HepG2 (cell line): ENCODE measurements around the gene CCDC201. TPM values are rescaled to one million over a fixed set of nuclear protein-coding genes. Genes with fewer than 3 reads are reported as not detected.
A peak's percentile ranks its signal among the peaks of the same experiment; 100 is the strongest.

Source experiments
- ETV5 ChIP-seq: IDR thresholded peaks from 2 replicates; pipeline ENCODE4 v1.6.1; 2018; ENCODE audit warnings: missing biosample characterization, missing genetic modification reagents, inconsistent platforms, borderline replicate concordance
- GATAD1 ChIP-seq: IDR thresholded peaks from 2 replicates; pipeline ENCODE4 v1.6.1; 2016; ENCODE audit warnings: missing genetic modification reagents, missing compliant biosample characterization
- HMGXB3 ChIP-seq: sonication (generic); formaldehyde crosslinking; IDR thresholded peaks from 2 replicates; pipeline ENCODE4 v1.4.0; 2020; ENCODE audit warnings: missing genetic modification reagents, borderline replicate concordance
- JARID2 ChIP-seq: sonication (generic); formaldehyde crosslinking; IDR thresholded peaks from 2 replicates; pipeline ENCODE4 v1.8.1; 2023; ENCODE audit warnings: missing genetic modification reagents, inconsistent platforms; ENCODE audit not compliant: insufficient replicate concordance
- NR0B2 ChIP-seq: sonication (generic); formaldehyde crosslinking; IDR thresholded peaks from 2 replicates; pipeline ENCODE4 v1.4.0; 2020; ENCODE audit warnings: mild to moderate bottlenecking, missing genetic modification reagents
- PRPF4 ChIP-seq: fragments of 200-400 bp; formaldehyde crosslinking; IDR thresholded peaks from 2 replicates; pipeline ENCODE4 v1.6.1; 2016; ENCODE audit warnings: low read length, low read depth; ENCODE audit not compliant: poor library complexity, severe bottlenecking
- REL ChIP-seq: sonication (generic); formaldehyde crosslinking; conservative IDR thresholded peaks from 2 replicates; pipeline ENCODE4 v1.8.0; 2022; ENCODE audit warnings: mild to moderate bottlenecking, missing genetic modification reagents, moderate library complexity
- SALL1 ChIP-seq: sonication (generic); formaldehyde crosslinking; IDR thresholded peaks from 2 replicates; pipeline ENCODE4 v1.8.0; 2022; ENCODE audit warnings: mild to moderate bottlenecking, missing genetic modification reagents
- TGIF2 ChIP-seq: IDR thresholded peaks from 2 replicates; pipeline ENCODE4 v1.6.1; 2016; ENCODE audit warnings: control low read depth, missing compliant biosample characterization
- TMF1 ChIP-seq: sonication (generic); formaldehyde crosslinking; IDR thresholded peaks from 2 replicates; pipeline ENCODE4 v1.8.1; 2022; ENCODE audit warnings: low read depth, missing genetic modification reagents
- ZBTB21 ChIP-seq: sonication (generic); formaldehyde crosslinking; IDR thresholded peaks from 2 replicates; pipeline ENCODE4 v1.4.0; 2020; ENCODE audit warnings: missing genetic modification reagents
- ZBTB25 ChIP-seq: IDR thresholded peaks from 2 replicates; pipeline ENCODE4 v1.6.1; 2018; ENCODE audit warnings: missing genetic modification reagents
- ZMAT3 ChIP-seq: sonication (generic); formaldehyde crosslinking; conservative IDR thresholded peaks from 2 replicates; pipeline ENCODE4 v1.7.0; 2021; ENCODE audit warnings: missing genetic modification reagents
- ZMYM4 ChIP-seq: sonication (generic); formaldehyde crosslinking; IDR thresholded peaks from 2 replicates; pipeline ENCODE4 v1.8.1; 2023; ENCODE audit warnings: mild to moderate bottlenecking, missing genetic modification reagents
- ZNF34 ChIP-seq: sonication (generic); formaldehyde crosslinking; IDR thresholded peaks from 2 replicates; pipeline ENCODE4 v1.4.0; 2020; ENCODE audit warnings: mild to moderate bottlenecking, missing genetic modification reagents, borderline replicate concordance
- ZNF572 ChIP-seq: sonication (generic); formaldehyde crosslinking; IDR thresholded peaks from 2 replicates; pipeline ENCODE4 v1.5.1; 2020; ENCODE audit warnings: mild to moderate bottlenecking, missing genetic modification reagents
- ZNF576 ChIP-seq: sonication (generic); formaldehyde crosslinking; IDR thresholded peaks from 2 replicates; pipeline ENCODE4 v1.4.0; 2020; ENCODE audit warnings: mild to moderate bottlenecking, missing genetic modification reagents
- ZNF891 ChIP-seq: sonication (generic); formaldehyde crosslinking; IDR thresholded peaks from 2 replicates; pipeline ENCODE4 v1.5.0; 2020; ENCODE audit warnings: mild to moderate bottlenecking, missing genetic modification reagents
- polyA plus RNA-seq, 8 experiments: library from polyadenylated mRNA; depleted of rRNA in 3 of 8; stranded (reverse) in 7 of 8; unstranded in 1 of 8; fragments of >200 nt; fragmentation: Illumina TruSeq in 4 of 8; extraction: Trizol in 4 of 8; gene quantifications; 2 replicates each; pipeline versions ENCODE4 v1.2.1 to v1.2.3, GENCODE V29; 2011 to 2016; ENCODE audit warnings: low read depth in 4 of 8, missing spikeins in 1 of 8, mixed read lengths in 1 of 8; ENCODE audit not compliant: insufficient read depth in 1 of 8
- total RNA-seq, 5 experiments: library from RNA; depleted of rRNA; stranded (reverse); fragments of >200 nt; fragmentation: Illumina TruSeq; extraction: Trizol; gene quantifications; 2 replicates each; pipeline ENCODE4 v1.2.3, GENCODE V29; 2016; ENCODE audit warnings: low read depth in 1 of 5
- TF ChIP-seq, protein P1 (sequence below): sonication (generic); formaldehyde crosslinking; IDR thresholded peaks from 2 replicates; pipeline ENCODE4 v1.4.0; 2020; ENCODE audit warnings: missing genetic modification reagents

Gene CCDC201
- total and polyA plus RNA-seq, 2 of the 13 experiments (the other 11 are each of a cell fraction or from before 2014, with no cell fraction given), result 0.92 TPM; not detected in 1

DNA sequence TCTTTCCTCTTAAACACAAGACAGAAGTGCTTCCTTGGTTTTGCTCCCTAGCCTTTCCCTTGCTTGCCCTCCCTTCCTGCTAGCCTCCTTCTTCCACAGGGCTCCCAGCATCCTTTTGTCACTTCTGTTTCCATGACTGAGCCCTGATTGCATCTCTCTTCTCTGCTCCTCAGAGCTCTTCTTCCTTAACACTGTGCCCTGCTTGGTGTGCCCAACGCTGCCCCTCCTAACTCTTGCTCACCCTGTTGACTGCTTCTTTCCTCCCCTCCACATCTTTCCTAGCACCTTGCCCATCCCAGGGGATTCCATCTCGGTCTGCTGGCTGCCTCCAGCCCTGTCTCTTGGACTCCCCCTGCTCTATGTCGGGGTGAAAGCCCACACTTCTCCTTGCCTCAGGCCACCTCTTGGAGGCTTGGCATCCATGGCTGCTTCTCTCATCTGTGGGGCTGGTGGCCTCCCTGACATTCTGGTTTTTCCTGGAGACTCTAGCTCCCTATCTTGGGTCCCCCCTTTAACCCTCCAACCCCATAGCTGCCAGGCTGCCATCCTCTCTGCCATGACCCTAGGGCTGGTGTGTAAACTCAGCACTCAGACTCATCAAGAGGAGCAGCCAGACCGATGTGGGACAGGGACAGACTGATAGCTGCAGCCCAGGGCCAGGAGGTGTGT is 21.2 kb upstream of the CCDC201 start (continued):
- TF ChIP-seq, protein P1, sequence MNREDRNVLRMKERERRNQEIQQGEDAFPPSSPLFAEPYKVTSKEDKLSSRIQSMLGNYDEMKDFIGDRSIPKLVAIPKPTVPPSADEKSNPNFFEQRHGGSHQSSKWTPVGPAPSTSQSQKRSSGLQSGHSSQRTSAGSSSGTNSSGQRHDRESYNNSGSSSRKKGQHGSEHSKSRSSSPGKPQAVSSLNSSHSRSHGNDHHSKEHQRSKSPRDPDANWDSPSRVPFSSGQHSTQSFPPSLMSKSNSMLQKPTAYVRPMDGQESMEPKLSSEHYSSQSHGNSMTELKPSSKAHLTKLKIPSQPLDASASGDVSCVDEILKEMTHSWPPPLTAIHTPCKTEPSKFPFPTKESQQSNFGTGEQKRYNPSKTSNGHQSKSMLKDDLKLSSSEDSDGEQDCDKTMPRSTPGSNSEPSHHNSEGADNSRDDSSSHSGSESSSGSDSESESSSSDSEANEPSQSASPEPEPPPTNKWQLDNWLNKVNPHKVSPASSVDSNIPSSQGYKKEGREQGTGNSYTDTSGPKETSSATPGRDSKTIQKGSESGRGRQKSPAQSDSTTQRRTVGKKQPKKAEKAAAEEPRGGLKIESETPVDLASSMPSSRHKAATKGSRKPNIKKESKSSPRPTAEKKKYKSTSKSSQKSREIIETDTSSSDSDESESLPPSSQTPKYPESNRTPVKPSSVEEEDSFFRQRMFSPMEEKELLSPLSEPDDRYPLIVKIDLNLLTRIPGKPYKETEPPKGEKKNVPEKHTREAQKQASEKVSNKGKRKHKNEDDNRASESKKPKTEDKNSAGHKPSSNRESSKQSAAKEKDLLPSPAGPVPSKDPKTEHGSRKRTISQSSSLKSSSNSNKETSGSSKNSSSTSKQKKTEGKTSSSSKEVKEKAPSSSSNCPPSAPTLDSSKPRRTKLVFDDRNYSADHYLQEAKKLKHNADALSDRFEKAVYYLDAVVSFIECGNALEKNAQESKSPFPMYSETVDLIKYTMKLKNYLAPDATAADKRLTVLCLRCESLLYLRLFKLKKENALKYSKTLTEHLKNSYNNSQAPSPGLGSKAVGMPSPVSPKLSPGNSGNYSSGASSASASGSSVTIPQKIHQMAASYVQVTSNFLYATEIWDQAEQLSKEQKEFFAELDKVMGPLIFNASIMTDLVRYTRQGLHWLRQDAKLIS (CRISPR knock-in tag), result peak; percentile 67
- TF ChIP-seq ZBTB25 (no peak; the same call in 1 of the 2 replicates), ZNF572 (CRISPR knock-in tag) (peak; percentile 60; the same call in 1 of the 2 replicates), JARID2 (CRISPR knock-in tag) (no peak), TGIF2 (CRISPR knock-in tag) (peak; percentile 14; the same call in 1 of the 2 replicates), ZMAT3 (CRISPR knock-in tag) (peak; percentile 81; the same call in 1 of the 2 replicates), SALL1 (CRISPR knock-in tag) (peak; percentile 89), ZNF891 (peak; percentile 63; the same call in 1 of the 2 replicates), NR0B2 (CRISPR knock-in tag) (no peak), ZNF576 (peak; percentile 77; the same call in 1 of the 2 replicates), ZBTB21 (no peak), PRPF4 (no peak), HMGXB3 (CRISPR knock-in tag) (peak; percentile 80; the same call in 1 of the 2 replicates), REL (peak; percentile 32; the same call in 1 of the 2 replicates), ZNF34 (CRISPR knock-in tag) (0 out of 2 replicates have a peak, but pooled peaks have one; percentile 65), TMF1 (CRISPR knock-in tag) (peak; percentile 26; the same call in 1 of the 2 replicates), GATAD1 (CRISPR knock-in tag) (peak; percentile 5; the same call in 1 of the 2 replicates), ZMYM4 (CRISPR knock-in tag) (no peak; the same call in 1 of the 2 replicates), ETV5 (CRISPR knock-in tag) (peak; percentile 17; the same call in 1 of the 2 replicates)
